ENCODE results near the gene CPA2.
"Not testable (repeated sequence)": the region's sequence is repeated elsewhere in the genome, so short reads cannot be mapped to it uniquely, and the experiment has no call there.

CPA2 gene

GRCh38 chr7:130266258-130266960 is at the start of gene CPA2:
Gene CPA2 (plus strand): TSS chr7:130266863. CDS start chr7:130266882, 19 bp downstream.
- DNase-seq (ENCODE audit: low read depth in 2 of 2), result no peak

- DNase-seq (ENCODE audit: low read depth in 2 of 2), result no peak
Measured at GRCh38 chr7:130218806-130219620, 47.6 kb upstream of the CPA2 start.

- no peak for DNase-seq (ENCODE audit: low read depth in 2 of 2)
Measured at GRCh38 chr7:130219871-130220270, 46.8 kb upstream of the CPA2 start.

GRCh38 chr7:130221746-130222145 is 44.9 kb upstream of the CPA2 start:
- DNase-seq (ENCODE audit: low read depth in 2 of 2), result no peak

GRCh38 chr7:130223646-130224045 is 43.0 kb upstream of the CPA2 start:
- no peak for DNase-seq (ENCODE audit: low read depth in 2 of 2)

GRCh38 chr7:130224210-130224609 is 42.5 kb upstream of the CPA2 start:
- DNase-seq (ENCODE audit: low read depth in 2 of 2), result no peak

GRCh38 chr7:130224923-130225322 is 41.7 kb upstream of the CPA2 start:
- not testable (repeated sequence) for DNase-seq (ENCODE audit: low read depth in 2 of 2)

- no peak for DNase-seq (ENCODE audit: low read depth in 2 of 2)
Measured at GRCh38 chr7:130226333-130226732, 40.3 kb upstream of the CPA2 start.

GRCh38 chr7:130227883-130228575 is 38.6 kb upstream of the CPA2 start:
- no peak for DNase-seq (ENCODE audit: low read depth in 2 of 2)

GRCh38 chr7:130228840-130229502 is 37.7 kb upstream of the CPA2 start:
- no peak for DNase-seq (ENCODE audit: low read depth in 2 of 2)

GRCh38 chr7:130229981-130230380 is 36.7 kb upstream of the CPA2 start:
- DNase-seq (ENCODE audit: low read depth in 2 of 2), result not testable (repeated sequence)

GRCh38 chr7:130231792-130232191 is 34.9 kb upstream of the CPA2 start:
- no peak for DNase-seq (ENCODE audit: low read depth in 2 of 2)

GRCh38 chr7:130232209-130232608 is 34.5 kb upstream of the CPA2 start:
- DNase-seq (ENCODE audit: low read depth in 2 of 2), result no peak

GRCh38 chr7:130234078-130234477 is 32.6 kb upstream of the CPA2 start:
- DNase-seq (ENCODE audit: low read depth in 2 of 2), result no peak

- DNase-seq (ENCODE audit: low read depth in 2 of 2), result not testable (repeated sequence)
Measured at GRCh38 chr7:130236361-130236760, 30.3 kb upstream of the CPA2 start.

- DNase-seq (ENCODE audit: low read depth in 2 of 2), result no peak
Measured at GRCh38 chr7:130240240-130240639, 26.4 kb upstream of the CPA2 start.

- peak; percentile 10 to 21 for DNase-seq (ENCODE audit: low read depth in 2 of 2)
Measured at GRCh38 chr7:130242198-130243014, 24.3 kb upstream of the CPA2 start.

GRCh38 chr7:130243486-130243885 is 23.2 kb upstream of the CPA2 start:
- peak; percentile 4 to 5 for DNase-seq (ENCODE audit: low read depth in 2 of 2)

GRCh38 chr7:130246491-130246890 is 20.2 kb upstream of the CPA2 start:
- DNase-seq (ENCODE audit: low read depth in 2 of 2), result not testable (repeated sequence)

- DNase-seq (ENCODE audit: low read depth in 2 of 2), result not testable (repeated sequence)
Measured at GRCh38 chr7:130248842-130249241, 17.8 kb upstream of the CPA2 start.

- DNase-seq (ENCODE audit: low read depth in 2 of 2), result not testable (repeated sequence)
Measured at GRCh38 chr7:130249626-130250025, 17.0 kb upstream of the CPA2 start.
